K562 (cell line): ENCODE results near the gene XIRP2. TPM values are rescaled to one million over a fixed set of nuclear protein-coding genes. Genes with fewer than 3 reads are reported as not detected.

Experiments used
- ATAC-seq: fragments of 200-7000 bp; cut with Tn5 transposase; 3 replicates; pipeline ENCODE4 v1.9.1; 2020; ENCODE audit warnings: moderate library complexity
- BruUV-seq: library from RNA; stranded (reverse); fragments of 400-500 nt; replicated peaks from 2 replicates; lab custom pipeline; 2021; lab: Mats Ljungman, UMichigan
- CTCF ChIA-PET: fragments of 300-600 bp; formaldehyde crosslinking; extraction: SDS; loops from one replicate; lab custom pipeline; 2021; ENCODE audit warnings: low intra/inter-chr PET ratio; lab: Yijun Ruan, JAX
- POLR2A ChIA-PET: fragments of 300-600, 350-650 bp; sonication (Branson Sonifier 250); formaldehyde crosslinking; extraction: SDS; loops from one replicate; lab custom pipeline; 2021; ENCODE audit warnings: antibody characterized with exemption, inconsistent platforms; lab: Yijun Ruan, JAX
- DNase-seq, 4 experiments: peaks; one replicate each; pipeline versions ENCODE4 v3.0.0 to v3.0.0-alpha.2; 2011 to 2018; ENCODE audit warnings: low spot score in 3 of 4, mixed read lengths in 3 of 4; ENCODE audit errors: extremely low read depth in 1 of 4
- FAIRE-seq: peaks from 2 replicates; lab custom pipeline; 2011; peaks lifted over from hg19 to GRCh38; lab: Jason Lieb, UNC
- H2AFZ ChIP-seq: 2 replicates; pipeline ENCODE4 v1.6.0; 2011; ENCODE audit warnings: low read depth, low read length, control low read depth, inconsistent platforms
- H3K27ac ChIP-seq: fragments of 200-600 bp; 3 replicates; pipeline ENCODE4 v1.8.0; 2011; ENCODE audit warnings: low read depth, mild to moderate bottlenecking, control low read depth, inconsistent platforms, low read length, moderate library complexity, mixed read lengths; ENCODE audit errors: extremely low read depth
- H3K27me3 ChIP-seq, 2 experiments: fragments of 300-600 bp in 1 of 2; 2 replicates in 1 of 2; 3 replicates in 1 of 2; pipeline versions ENCODE4 v1.6.0 to v1.8.0; 2011; ENCODE audit warnings: inconsistent platforms in 2 of 2, low read length in 2 of 2, mild to moderate bottlenecking in 1 of 2, mixed read lengths in 1 of 2, moderate library complexity in 1 of 2; ENCODE audit not compliant: control insufficient read depth in 2 of 2, insufficient read depth in 2 of 2
- H3K36me3 ChIP-seq: fragments of 300-600 bp; 3 replicates; pipeline ENCODE4 v1.8.0; 2011; ENCODE audit warnings: mild to moderate bottlenecking, low read length, inconsistent platforms; ENCODE audit not compliant: control insufficient read depth, insufficient read depth
- H3K4me1 ChIP-seq, 2 experiments: fragments of 200-600 bp in 1 of 2; replicated peaks in 1 of 2; 2 replicates in 1 of 2; 3 replicates in 1 of 2; pipeline versions ENCODE4 v1.5.1 to v1.8.0; 2011; ENCODE audit warnings: inconsistent platforms in 2 of 2, low read length in 2 of 2, mild to moderate bottlenecking in 1 of 2, mixed read lengths in 1 of 2, moderate library complexity in 1 of 2; ENCODE audit not compliant: control insufficient read depth in 2 of 2, insufficient read depth in 2 of 2
- H3K4me2 ChIP-seq: 2 replicates; pipeline ENCODE4 v1.6.1; 2011; ENCODE audit warnings: low read length, control low read depth, inconsistent platforms, mixed read lengths; ENCODE audit not compliant: insufficient read depth
- H3K4me3 ChIP-seq: fragments of 200-600 bp; sonication (generic), shearing (Covaris generic); 2 replicates; pipeline ENCODE4 v1.5.1; 2016; ENCODE audit warnings: control low read depth, inconsistent platforms
- H3K79me2 ChIP-seq: fragments of 200-600 bp; 3 replicates; pipeline ENCODE4 v1.8.0; 2011; ENCODE audit warnings: low read length, inconsistent platforms; ENCODE audit not compliant: control insufficient read depth, insufficient read depth
- H3K9ac ChIP-seq, 2 experiments: 2 replicates each; pipeline versions ENCODE4 v1.6.0 to v1.6.1; 2011; ENCODE audit warnings: low read depth in 2 of 2, low read length in 2 of 2, control low read depth in 1 of 2, inconsistent platforms in 1 of 2, mild to moderate bottlenecking in 1 of 2, mixed read lengths in 1 of 2; ENCODE audit not compliant: insufficient read depth in 1 of 2
- H3K9me1 ChIP-seq: one replicate; pipeline ENCODE4 v1.6.0; 2011; ENCODE audit warnings: inconsistent platforms, mild to moderate bottlenecking, low read length, moderate library complexity; ENCODE audit not compliant: control insufficient read depth, insufficient read depth
- H3K9me3 ChIP-seq: replicated peaks from 2 replicates; pipeline ENCODE4 v1.5.1; 2011; ENCODE audit warnings: low read depth, low read length, inconsistent platforms; ENCODE audit not compliant: control insufficient read depth, insufficient read depth
- H4K20me1 ChIP-seq: replicated peaks from 2 replicates; pipeline ENCODE4 v1.6.1; 2011; ENCODE audit warnings: low read length, inconsistent platforms, mixed read lengths; ENCODE audit not compliant: control insufficient read depth, insufficient read depth
- BRD4 ChIP-seq: fragments of 200-600 bp; sonication (generic); IDR thresholded peaks from 2 replicates; pipeline ENCODE4 v1.6.1; 2017; ENCODE audit warnings: inconsistent platforms
- ETV6 ChIP-seq, 3 experiments: fragments of 150-350 bp in 1 of 3; sonication (generic) in 1 of 3; formaldehyde crosslinking in 1 of 3; IDR thresholded peaks; 2 replicates each; pipeline versions ENCODE4 v1.6.1 to v1.8.0; 2014 to 2022; ENCODE audit warnings: borderline replicate concordance in 2 of 3, low read depth in 2 of 3, antibody characterized with exemption in 1 of 3, low read length in 1 of 3, mild to moderate bottlenecking in 1 of 3, missing genetic modification reagents in 1 of 3
- HDAC6 ChIP-seq: IDR thresholded peaks from 2 replicates; pipeline ENCODE4 v1.6.1; 2012; ENCODE audit warnings: low read depth, mild to moderate bottlenecking, control low read depth, inconsistent platforms, low read length, moderate library complexity
- ID3 ChIP-seq, 2 experiments: fragments of 250-450 bp in 1 of 2; fragments of 450-650 bp in 1 of 2; sonication (Bioruptor Pico) in 1 of 2; IDR thresholded peaks; 2 replicates each; pipeline versions ENCODE4 v1.6.1 to v1.8.0; 2016 to 2021; ENCODE audit warnings: mild to moderate bottlenecking in 2 of 2, moderate library complexity in 2 of 2, missing compliant biosample characterization in 1 of 2, missing genetic modification characterization in 1 of 2
- KLF6 ChIP-seq: fragments of 250-450 bp; sonication (Bioruptor Pico); IDR thresholded peaks from 2 replicates; pipeline ENCODE4 v1.4.0; 2020; ENCODE audit warnings: mild to moderate bottlenecking, moderate library complexity, borderline replicate concordance
- PHF8 ChIP-seq: fragments of 200-600 bp; sonication (generic); IDR thresholded peaks from 2 replicates; pipeline ENCODE4 v1.6.1; 2012; ENCODE audit warnings: mixed run types, mild to moderate bottlenecking, inconsistent platforms, low read length, moderate library complexity, borderline replicate concordance
- SP2 ChIP-seq: IDR thresholded peaks from 2 replicates; pipeline ENCODE4 v1.6.1; 2011; ENCODE audit warnings: mild to moderate bottlenecking, low read depth, low read length, moderate library complexity; ENCODE audit not compliant: poor library complexity, severe bottlenecking; ENCODE audit errors: extremely low read depth
- ZNF707 ChIP-seq: fragments of 250-450 bp; sonication (Bioruptor Pico); conservative IDR thresholded peaks from 2 replicates; pipeline ENCODE4 v1.8.0; 2022; ENCODE audit warnings: inconsistent platforms, mild to moderate bottlenecking, moderate library complexity
- WGBS: fragments of 100-300 bp; shearing (Covaris generic); methylation state at CpG from one replicate; pipeline ENCODE4 v1.1.6; 2016; ENCODE audit warnings: low coverage, mixed read lengths; ENCODE audit not compliant: insufficient coverage; ENCODE audit errors: missing lambda C conversion rate; 5-methylcytosine and 5-hydroxymethylcytosine counted together
- in situ Hi-C: fragments of 300-500 bp; cut with MboI; formaldehyde crosslinking; loops from 4 replicates; pipeline ENCODE4 v1.15.0; 2018; ENCODE audit warnings: inconsistent platforms, mixed read lengths
- intact Hi-C: fragments of 100-400 bp; cut with micrococcal nuclease; formaldehyde crosslinking; loops from 2 replicates; pipeline ENCODE4 v1.14.2; 2022
- polyA plus RNA-seq, 8 experiments: library from polyadenylated mRNA; depleted of rRNA in 4 of 8; stranded (reverse) in 5 of 8; unstranded in 3 of 8; fragments of >200 nt; fragmentation: Nextera tagmentation in 2 of 8; fragmentation: Illumina TruSeq in 1 of 8; extraction: Ambion mirVana in 2 of 8; extraction: Trizol in 1 of 8; gene quantifications; 2 replicates each; pipeline versions ENCODE4 v1.2.1 to v1.2.3, GENCODE V29; 2011 to 2014; ENCODE audit warnings: inconsistent platforms in 1 of 8, missing spikeins in 1 of 8
- total RNA-seq, 7 experiments: library from RNA; depleted of rRNA in 6 of 7; stranded (reverse); fragments of >200 nt in 6 of 7; fragmentation: Illumina TruSeq in 2 of 7; extraction: Trizol in 2 of 7; gene quantifications; 2 replicates each; pipeline versions ENCODE4 v1.2.1 to v1.2.3, GENCODE V29; 2011 to 2021; ENCODE audit warnings: low replicate concordance in 1 of 7
- TF ChIP-seq, protein P1 (sequence below): fragments of 250-450 bp; sonication (Bioruptor Pico); IDR thresholded peaks from 2 replicates; pipeline ENCODE4 v1.8.0; 2022; ENCODE audit warnings: inconsistent platforms, mild to moderate bottlenecking, moderate library complexity, borderline replicate concordance
- TF ChIP-seq, protein P2 (sequence below): sonication (generic); IDR thresholded peaks from 2 replicates; pipeline ENCODE4 v1.6.1; 2016
- TF ChIP-seq, protein P3 (sequence below): fragments of 250-450 bp; sonication (Bioruptor Pico); IDR thresholded peaks from 2 replicates; pipeline ENCODE4 v1.5.0; 2021
- TF ChIP-seq, protein P4 (sequence below), 2 experiments: fragments of 450-650 bp in 1 of 2; sonication (generic) in 1 of 2; formaldehyde crosslinking in 1 of 2; IDR thresholded peaks in 1 of 2; conservative IDR thresholded peaks in 1 of 2; 2 replicates each; pipeline versions ENCODE4 v1.6.1 to v1.8.1; 2016 to 2023; ENCODE audit warnings: mild to moderate bottlenecking in 2 of 2, moderate library complexity in 2 of 2, inconsistent platforms in 1 of 2, missing genetic modification reagents in 1 of 2

The XIRP2 gene
- total and polyA plus RNA-seq, 9 of the 15 experiments (the other 6 are each of a cell fraction or from before 2014, with no cell fraction given), result 0.04 to 0.10 (median 0.04) TPM; not detected in 2

DNA sequence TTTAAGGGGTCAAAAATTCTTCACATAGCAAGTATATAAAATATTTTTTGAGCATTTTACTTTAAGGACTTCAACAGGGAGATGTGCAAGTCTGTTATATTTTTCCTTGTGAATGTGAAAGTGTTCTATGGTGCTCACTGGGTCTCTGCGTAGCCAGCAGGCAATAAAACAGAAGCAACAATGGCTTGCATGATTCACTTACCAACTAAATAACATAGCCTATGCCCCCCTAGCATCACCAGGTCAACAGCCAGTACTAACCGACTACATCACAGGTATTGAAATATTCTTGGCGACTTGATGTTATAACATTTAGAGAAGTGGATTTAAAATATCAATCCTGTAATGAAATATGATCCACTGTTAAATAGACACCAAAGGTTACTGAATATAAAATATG is 398.9 kb downstream of the XIRP2 start (continued):
- TF ChIP-seq PHF8, result no peak
- no peak for TF ChIP-seq HDAC6
- no peak for TF ChIP-seq ZNF707 (CRISPR knock-in tag)
- TF ChIP-seq, all 486 proteins: peak for 0

GRCh38 chr2:167289651-167290410 is 401.6 kb downstream of the XIRP2 start:
- ATAC-seq (no peak), DNase-seq (no peak), FAIRE-seq (no peak)
- no peaks in the 10 kb centered on the region for H3K79me2 ChIP-seq
- intact Hi-C loops, result loop anchor here (10.0 kb wide), 1 partner anchor 825 kb away; no protein-coding TSS in a partner anchor
- H3K4me1 ChIP-seq, result peaks cover 0 to 12% of the 10 kb centered on the region in 2 experiments; a peak in 2 of 5 replicates
- no peaks in the 10 kb centered on the region for H3K9me3 ChIP-seq
- H4K20me1 ChIP-seq, result no peaks in the 10 kb centered on the region
- no peak overlapping the region for H3K4me3 ChIP-seq
- in situ Hi-C loops, result no loop called here
- no peaks in the 10 kb centered on the region for H3K36me3 ChIP-seq
- H3K9me1 ChIP-seq, result no peaks in the 10 kb centered on the region
- ChIA-PET CTCF (no interaction called here), POLR2A (no interaction called here)
- no peak overlapping the region for H3K27ac ChIP-seq
- WGBS, result 0% methylated on average over 1 of the region's 1 CpG
- no peak overlapping the region for H2AFZ ChIP-seq
- no peak overlapping the region for H3K9ac ChIP-seq
- no peak overlapping the region for H3K4me2 ChIP-seq
- no peaks in the 10 kb centered on the region for H3K27me3 ChIP-seq
- BruUV-seq, result no TSS peak
- TF ChIP-seq, protein P1, sequence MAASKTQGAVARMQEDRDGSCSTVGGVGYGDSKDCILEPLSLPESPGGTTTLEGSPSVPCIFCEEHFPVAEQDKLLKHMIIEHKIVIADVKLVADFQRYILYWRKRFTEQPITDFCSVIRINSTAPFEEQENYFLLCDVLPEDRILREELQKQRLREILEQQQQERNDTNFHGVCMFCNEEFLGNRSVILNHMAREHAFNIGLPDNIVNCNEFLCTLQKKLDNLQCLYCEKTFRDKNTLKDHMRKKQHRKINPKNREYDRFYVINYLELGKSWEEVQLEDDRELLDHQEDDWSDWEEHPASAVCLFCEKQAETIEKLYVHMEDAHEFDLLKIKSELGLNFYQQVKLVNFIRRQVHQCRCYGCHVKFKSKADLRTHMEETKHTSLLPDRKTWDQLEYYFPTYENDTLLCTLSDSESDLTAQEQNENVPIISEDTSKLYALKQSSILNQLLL (CRISPR knock-in tag), result no peak
- TF ChIP-seq KLF6 (CRISPR knock-in tag), result no peak
- TF ChIP-seq SP2, result no peak
- no peak for TF ChIP-seq BRD4
- TF ChIP-seq, protein P2, sequence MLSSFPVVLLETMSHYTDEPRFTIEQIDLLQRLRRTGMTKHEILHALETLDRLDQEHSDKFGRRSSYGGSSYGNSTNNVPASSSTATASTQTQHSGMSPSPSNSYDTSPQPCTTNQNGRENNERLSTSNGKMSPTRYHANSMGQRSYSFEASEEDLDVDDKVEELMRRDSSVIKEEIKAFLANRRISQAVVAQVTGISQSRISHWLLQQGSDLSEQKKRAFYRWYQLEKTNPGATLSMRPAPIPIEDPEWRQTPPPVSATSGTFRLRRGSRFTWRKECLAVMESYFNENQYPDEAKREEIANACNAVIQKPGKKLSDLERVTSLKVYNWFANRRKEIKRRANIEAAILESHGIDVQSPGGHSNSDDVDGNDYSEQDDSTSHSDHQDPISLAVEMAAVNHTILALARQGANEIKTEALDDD, result no peak
- TF ChIP-seq, protein P3, sequence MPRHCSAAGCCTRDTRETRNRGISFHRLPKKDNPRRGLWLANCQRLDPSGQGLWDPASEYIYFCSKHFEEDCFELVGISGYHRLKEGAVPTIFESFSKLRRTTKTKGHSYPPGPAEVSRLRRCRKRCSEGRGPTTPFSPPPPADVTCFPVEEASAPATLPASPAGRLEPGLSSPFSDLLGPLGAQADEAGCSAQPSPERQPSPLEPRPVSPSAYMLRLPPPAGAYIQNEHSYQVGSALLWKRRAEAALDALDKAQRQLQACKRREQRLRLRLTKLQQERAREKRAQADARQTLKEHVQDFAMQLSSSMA (CRISPR knock-in tag), result no peak
- TF ChIP-seq, protein P4, sequence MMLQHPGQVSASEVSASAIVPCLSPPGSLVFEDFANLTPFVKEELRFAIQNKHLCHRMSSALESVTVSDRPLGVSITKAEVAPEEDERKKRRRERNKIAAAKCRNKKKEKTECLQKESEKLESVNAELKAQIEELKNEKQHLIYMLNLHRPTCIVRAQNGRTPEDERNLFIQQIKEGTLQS (IDR thresholded peaks at IDR 0.05), result no peak
- TF ChIP-seq, protein P4 (CRISPR knock-in tag; conservative IDR thresholded peaks at IDR 0.05), result no peak
- no peak for TF ChIP-seq ETV6 (IDR thresholded peaks at IDR 0.05; ENCODE audit: borderline replicate concordance in 1 of 2, low read depth in 2 of 2, low read length in 1 of 2)
- no peak for TF ChIP-seq ETV6 (CRISPR knock-in tag; IDR thresholded peaks at IDR 0.05; ENCODE audit: borderline replicate concordance)
- no peak for TF ChIP-seq ID3 (CRISPR knock-in tag; IDR thresholded peaks at IDR 0.05)
- TF ChIP-seq ID3 (tag; IDR thresholded peaks at IDR 0.05), result no peak
